H1 (cell line): ENCODE data around the gene KIF3B. TPM values are rescaled to one million over a fixed set of nuclear protein-coding genes. Genes with fewer than 3 reads are reported as not detected.

ENCODE experiments used
- CTCF ChIA-PET: fragments of 300-600 bp; sonication (Branson Sonifier 250); formaldehyde crosslinking; loops from one replicate; lab custom pipeline; 2021; ENCODE audit not compliant: partially characterized antibody; lab: Charles Lee
- POLR2A ChIA-PET: fragments of 300-600 bp; sonication (Branson Sonifier 250); formaldehyde crosslinking; loops from one replicate; lab custom pipeline; 2021; ENCODE audit warnings: inconsistent platforms; ENCODE audit not compliant: partially characterized antibody; lab: Charles Lee
- DNase-seq, 2 experiments: peaks; one replicate each; pipeline versions ENCODE4 v3.0.0 to v3.0.0-alpha.2; 2010 to 2022; ENCODE audit warnings: low spot score in 2 of 2, low read depth in 1 of 2, mixed read lengths in 1 of 2
- FAIRE-seq: peaks from 2 replicates; lab custom pipeline; 2011; peaks lifted over from hg19 to GRCh38; lab: Jason Lieb, UNC
- H2AFZ ChIP-seq: 2 replicates; pipeline ENCODE4 v1.8.1; 2012; ENCODE audit warnings: low read length, inconsistent platforms
- H2AK5ac ChIP-seq: 2 replicates; pipeline ENCODE4 v1.6.1; 2013; ENCODE audit warnings: low read depth, low read length
- H2BK120ac ChIP-seq: replicated peaks from 2 replicates; pipeline ENCODE3; 2013; ENCODE audit warnings: low read depth, low read length, inconsistent platforms
- H2BK12ac ChIP-seq: 2 replicates; pipeline ENCODE4 v1.6.1; 2013; ENCODE audit warnings: low read depth, low read length
- H2BK15ac ChIP-seq: 2 replicates; pipeline ENCODE4 v1.6.1; 2013; ENCODE audit warnings: low read length
- H2BK20ac ChIP-seq: 2 replicates; pipeline ENCODE4 v1.6.1; 2013; ENCODE audit warnings: low read length
- H2BK5ac ChIP-seq: 2 replicates; pipeline ENCODE4 v1.6.1; 2013; ENCODE audit warnings: low read depth, low read length
- H3K14ac ChIP-seq: 2 replicates; pipeline ENCODE4 v1.6.1; 2013; ENCODE audit warnings: inconsistent platforms; ENCODE audit not compliant: insufficient read length
- H3K18ac ChIP-seq: 2 replicates; pipeline ENCODE4 v1.6.1; 2013; ENCODE audit warnings: low read length; ENCODE audit errors: extremely low read depth
- H3K23ac ChIP-seq: 2 replicates; pipeline ENCODE4 v1.6.1; 2013; ENCODE audit warnings: inconsistent platforms; ENCODE audit not compliant: insufficient read length
- H3K23me2 ChIP-seq: 2 replicates; pipeline ENCODE4 v1.6.1; 2013; ENCODE audit warnings: low read depth, low read length
- H3K27ac ChIP-seq: 2 replicates; pipeline ENCODE4 v1.6.1; 2011; ENCODE audit warnings: low read depth, low read length, inconsistent platforms
- H3K27me3 ChIP-seq, 4 experiments: replicated peaks in 1 of 4; 1 replicate in 1 of 4; 2 replicates in 3 of 4; pipeline versions ENCODE4 v1.6.1 to v1.8.1; 2011 to 2013; ENCODE audit warnings: low read length in 3 of 4, mild to moderate bottlenecking in 3 of 4, inconsistent platforms in 2 of 4, mixed read lengths in 2 of 4, moderate library complexity in 1 of 4; ENCODE audit not compliant: control insufficient read depth in 3 of 4, insufficient read depth in 3 of 4; ENCODE audit errors: extremely low read depth in 1 of 4
- H3K36me3 ChIP-seq, 4 experiments: 2 replicates each; pipeline versions ENCODE4 v1.6.1 to v1.8.1; 2011 to 2013; ENCODE audit warnings: mild to moderate bottlenecking in 4 of 4, low read length in 3 of 4, moderate library complexity in 2 of 4, control low read depth in 1 of 4, inconsistent platforms in 1 of 4; ENCODE audit not compliant: insufficient read depth in 4 of 4, control insufficient read depth in 2 of 4
- H3K4ac ChIP-seq: replicated peaks from 2 replicates; pipeline ENCODE3; 2013; ENCODE audit warnings: low read length, low read depth, mixed read lengths, inconsistent platforms; ENCODE audit not compliant: insufficient read length
- H3K4me1 ChIP-seq, 4 experiments: replicated peaks in 1 of 4; 1 replicate in 1 of 4; 2 replicates in 3 of 4; pipeline versions ENCODE4 v1.6.1 to v1.8.1; 2011 to 2013; ENCODE audit warnings: low read length in 3 of 4, inconsistent platforms in 2 of 4, mixed read lengths in 1 of 4; ENCODE audit not compliant: insufficient read depth in 4 of 4, control insufficient read depth in 3 of 4
- H3K4me2 ChIP-seq, 2 experiments: 2 replicates each; pipeline versions ENCODE4 v1.6.1 to v1.8.1; 2011 to 2013; ENCODE audit warnings: low read depth in 2 of 2, low read length in 2 of 2, control low read depth in 1 of 2, inconsistent platforms in 1 of 2, mild to moderate bottlenecking in 1 of 2; ENCODE audit not compliant: insufficient read depth in 1 of 2
- H3K4me3 ChIP-seq, 4 experiments: fragments of 200-600, 300-600 bp in 1 of 4; sonication (generic), shearing (Covaris generic), sonication (Bioruptor Twin) in 1 of 4; 2 replicates each; pipeline versions ENCODE4 v1.5.1 to v1.8.1; 2011 to 2016; ENCODE audit warnings: low read length in 4 of 4, low read depth in 3 of 4, control low read depth in 2 of 4, inconsistent platforms in 2 of 4, mild to moderate bottlenecking in 2 of 4, mixed read lengths in 1 of 4, moderate library complexity in 1 of 4; ENCODE audit not compliant: insufficient read depth in 2 of 4; ENCODE audit errors: extremely low read depth in 1 of 4
- H3K56ac ChIP-seq: replicated peaks from 2 replicates; pipeline ENCODE3; 2013; ENCODE audit warnings: low read depth, mild to moderate bottlenecking, mixed read lengths, low read length, inconsistent platforms; ENCODE audit not compliant: insufficient read length
- H3K79me1 ChIP-seq: 2 replicates; pipeline ENCODE4 v1.6.1; 2013; ENCODE audit warnings: low read depth, low read length, control low read depth
- H3K79me2 ChIP-seq, 2 experiments: 2 replicates each; pipeline versions ENCODE4 v1.6.1 to v1.8.1; 2012 to 2013; ENCODE audit warnings: low read length in 2 of 2, mild to moderate bottlenecking in 2 of 2, inconsistent platforms in 1 of 2; ENCODE audit not compliant: insufficient read depth in 2 of 2, control insufficient read depth in 1 of 2
- H3K9ac ChIP-seq, 4 experiments: replicated peaks in 1 of 4; 1 replicate in 1 of 4; 2 replicates in 3 of 4; pipeline versions ENCODE4 v1.6.1 to v1.8.1; 2011 to 2013; ENCODE audit warnings: low read depth in 3 of 4, low read length in 3 of 4, control low read depth in 2 of 4, mild to moderate bottlenecking in 2 of 4, moderate library complexity in 2 of 4, inconsistent platforms in 1 of 4; ENCODE audit errors: extremely low read depth in 1 of 4
- H3K9me3 ChIP-seq, 2 experiments: 2 replicates each; pipeline versions ENCODE4 v1.6.1 to v1.8.1; 2012 to 2013; ENCODE audit warnings: mild to moderate bottlenecking in 2 of 2, moderate library complexity in 2 of 2, control low read depth in 1 of 2, inconsistent platforms in 1 of 2, low read depth in 1 of 2, low read length in 1 of 2, mixed read lengths in 1 of 2; ENCODE audit not compliant: insufficient read depth in 2 of 2
- H4K20me1 ChIP-seq, 2 experiments: replicated peaks in 1 of 2; 2 replicates each; pipeline versions ENCODE3 to v1.8.1; 2011 to 2013; ENCODE audit warnings: inconsistent platforms in 2 of 2, low read length in 2 of 2, mild to moderate bottlenecking in 1 of 2; ENCODE audit not compliant: insufficient read depth in 2 of 2, control insufficient read depth in 1 of 2
- H4K5ac ChIP-seq: 2 replicates; pipeline ENCODE4 v1.6.1; 2013; ENCODE audit warnings: low read length, low read depth, mixed read lengths, inconsistent platforms; ENCODE audit not compliant: insufficient read length
- H4K8ac ChIP-seq: 2 replicates; pipeline ENCODE4 v1.8.0; 2013; ENCODE audit warnings: mild to moderate bottlenecking, moderate library complexity, low read length, inconsistent platforms; ENCODE audit not compliant: insufficient read depth; ENCODE audit errors: extremely low read depth
- H4K91ac ChIP-seq: replicated peaks from 2 replicates; pipeline ENCODE3; 2013; ENCODE audit warnings: low read length, mixed read lengths, inconsistent platforms; ENCODE audit not compliant: insufficient read length
- EGR1 ChIP-seq: IDR thresholded peaks from 2 replicates; pipeline ENCODE4 v1.6.1; 2011; ENCODE audit warnings: low read depth, low read length, borderline replicate concordance
- SUZ12 ChIP-seq: fragments of 200-600 bp; sonication (generic); IDR thresholded peaks from 2 replicates; pipeline ENCODE4 v1.6.1; 2012; ENCODE audit warnings: mild to moderate bottlenecking, inconsistent platforms, low read length, moderate library complexity, mixed read lengths
- WGBS, 2 experiments: shearing (Covaris generic) in 1 of 2; methylation state at CpG; one replicate each; pipeline versions ENCODE4 v1.1.6 to v1.1.7; 2013 to 2015; ENCODE audit warnings: low lambda C conversion rate in 2 of 2, mixed read lengths in 2 of 2, inconsistent platforms in 1 of 2, low coverage in 1 of 2, missing lambda C conversion rate in 1 of 2; ENCODE audit not compliant: insufficient replicate concordance in 2 of 2, insufficient coverage in 1 of 2, insufficient read length in 1 of 2; ENCODE audit errors: extremely low coverage in 1 of 2, missing lambda C conversion rate in 1 of 2; 5-methylcytosine and 5-hydroxymethylcytosine counted together
- polyA plus RNA-seq, 7 experiments: library from polyadenylated mRNA; depleted of rRNA in 3 of 7; stranded (reverse) in 5 of 7; unstranded in 2 of 7; fragments of >200 nt in 5 of 7; fragments of 200-250 nt in 2 of 7; gene quantifications; 1 replicate in 5 of 7; 2 replicates in 1 of 7; 4 replicates in 1 of 7; pipeline versions ENCODE4 v1.2.1 to v1.2.3, GENCODE V29; 2011 to 2013; ENCODE audit warnings: missing spikeins in 2 of 7, mixed read lengths in 2 of 7
- total RNA-seq: library from RNA; stranded (reverse); fragmentation: NEBNext Ultra II Directional; extraction: Animal tissue kit (Norgen Biotek cat#: 25700); gene quantifications from 2 replicates; pipeline ENCODE4 v1.2.1, GENCODE V29; 2021
- TF ChIP-seq, protein P1 (sequence below): IDR thresholded peaks from 2 replicates; pipeline ENCODE4 v1.6.1; 2011; ENCODE audit warnings: low read depth, mild to moderate bottlenecking, low read length; ENCODE audit not compliant: insufficient read depth
- TF ChIP-seq, protein P2 (sequence below), 3 experiments: IDR thresholded peaks; 1 replicate in 2 of 3; 2 replicates in 1 of 3; pipeline versions ENCODE4 v1.5.1 to v1.6.1; 2011; ENCODE audit warnings: low read length in 3 of 3, mild to moderate bottlenecking in 3 of 3, inconsistent platforms in 2 of 3, low read depth in 1 of 3, moderate library complexity in 1 of 3; ENCODE audit not compliant: insufficient read depth in 1 of 3; ENCODE audit errors: control extremely low read depth in 1 of 3

KIF3B gene
- total and polyA plus RNA-seq, 2 of the 8 experiments (the other 6 are each of a cell fraction or from before 2014, with no cell fraction given) = 10.1 to 22.4 TPM

DNA sequence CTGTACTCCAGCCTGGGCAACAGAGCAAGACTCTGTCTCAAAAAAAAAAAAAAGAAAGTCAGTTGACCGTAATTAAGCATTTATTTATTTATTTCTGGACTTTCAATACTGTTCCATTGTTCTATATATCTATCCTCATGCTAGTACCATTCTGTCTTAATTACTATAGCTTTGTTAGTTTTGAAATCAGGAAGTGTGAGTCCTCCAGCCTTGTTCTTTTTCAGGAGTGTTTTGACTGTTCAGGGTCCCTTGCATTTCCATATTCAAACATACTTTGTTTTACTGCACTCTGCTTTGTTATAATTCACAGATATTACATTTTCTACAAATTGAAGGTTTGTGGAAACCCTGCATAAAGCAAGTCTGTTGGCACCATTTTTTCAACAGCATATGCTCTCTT is 43.9 kb downstream of the KIF3B start:
- Histone ChIP-seq H3K18ac (no peak overlapping the region), H3K23me2 (no peaks in the 10 kb centered on the region; the same call in 1 of the 2 replicates), H4K91ac (no peak overlapping the region), H3K4me3 (no peak overlapping the region), H3K9me3 (no peaks in the 10 kb centered on the region), H2AFZ (no peak overlapping the region), H2BK20ac (no peak overlapping the region), H3K79me1 (no peaks in the 10 kb centered on the region), H3K4me1 (no peaks in the 10 kb centered on the region), H3K14ac (no peak overlapping the region), H2BK5ac (no peak overlapping the region), H3K79me2 (no peaks in the 10 kb centered on the region), H3K36me3 (peaks cover 0 to 8% (median 4%) of the 10 kb centered on the region in 4 experiments; a peak in 2 of 8 replicates), H3K23ac (no peak overlapping the region), H2BK15ac (no peak overlapping the region), H2BK120ac (no peak overlapping the region), H3K9ac (no peak overlapping the region), H3K56ac (no peak overlapping the region), H3K4ac (no peak overlapping the region), H2BK12ac (no peak overlapping the region), H4K20me1 (no peaks in the 10 kb centered on the region), H3K4me2 (no peak overlapping the region), H4K8ac (no peak overlapping the region), H4K5ac (no peak overlapping the region), H3K27me3 (no peaks in the 10 kb centered on the region), H2AK5ac (no peak overlapping the region), H3K27ac (no peak overlapping the region)
- TF ChIP-seq SUZ12 (no peak), EGR1 (no peak)
- TF ChIP-seq, protein P1, sequence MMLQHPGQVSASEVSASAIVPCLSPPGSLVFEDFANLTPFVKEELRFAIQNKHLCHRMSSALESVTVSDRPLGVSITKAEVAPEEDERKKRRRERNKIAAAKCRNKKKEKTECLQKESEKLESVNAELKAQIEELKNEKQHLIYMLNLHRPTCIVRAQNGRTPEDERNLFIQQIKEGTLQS = no peak
- TF ChIP-seq, protein P2, sequence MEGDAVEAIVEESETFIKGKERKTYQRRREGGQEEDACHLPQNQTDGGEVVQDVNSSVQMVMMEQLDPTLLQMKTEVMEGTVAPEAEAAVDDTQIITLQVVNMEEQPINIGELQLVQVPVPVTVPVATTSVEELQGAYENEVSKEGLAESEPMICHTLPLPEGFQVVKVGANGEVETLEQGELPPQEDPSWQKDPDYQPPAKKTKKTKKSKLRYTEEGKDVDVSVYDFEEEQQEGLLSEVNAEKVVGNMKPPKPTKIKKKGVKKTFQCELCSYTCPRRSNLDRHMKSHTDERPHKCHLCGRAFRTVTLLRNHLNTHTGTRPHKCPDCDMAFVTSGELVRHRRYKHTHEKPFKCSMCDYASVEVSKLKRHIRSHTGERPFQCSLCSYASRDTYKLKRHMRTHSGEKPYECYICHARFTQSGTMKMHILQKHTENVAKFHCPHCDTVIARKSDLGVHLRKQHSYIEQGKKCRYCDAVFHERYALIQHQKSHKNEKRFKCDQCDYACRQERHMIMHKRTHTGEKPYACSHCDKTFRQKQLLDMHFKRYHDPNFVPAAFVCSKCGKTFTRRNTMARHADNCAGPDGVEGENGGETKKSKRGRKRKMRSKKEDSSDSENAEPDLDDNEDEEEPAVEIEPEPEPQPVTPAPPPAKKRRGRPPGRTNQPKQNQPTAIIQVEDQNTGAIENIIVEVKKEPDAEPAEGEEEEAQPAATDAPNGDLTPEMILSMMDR (IDR thresholded peaks at IDR 0.05; ENCODE audit: control extremely low read depth in 1 of 3, insufficient read depth in 1 of 3, low read depth in 1 of 3, low read length in 3 of 3) = no peak
- ChIA-PET POLR2A (no interaction called here), CTCF (no interaction called here)
- no peak for FAIRE-seq
- 100% methylated on average over 1 of the region's 1 CpG; no CpG with 5 or more reads in 1 of the 2 experiments for WGBS, 2 experiments
- no peak for DNase-seq
